Activated naive CD4-positive, alpha-beta T cell treated with anti-CD3 and anti-CD28 coated beads, Interleukin-2, amount 50 U/mL, for 24 hours (primary cell): ENCODE measurements around the gene ENPP3.
"Not testable (repeated sequence)": the region's sequence is repeated elsewhere in the genome, so short reads cannot be mapped to it uniquely, and the experiment has no call there.

Source experiments
- H3K27ac Mint-ChIP-seq: one replicate; pipeline ENCODE4 v1.8.0; 2021; ENCODE audit warnings: mild to moderate bottlenecking, mixed read lengths
- H3K27me3 Mint-ChIP-seq: one replicate; pipeline ENCODE4 v1.8.0; 2021; ENCODE audit warnings: mixed read lengths
- H3K36me3 Mint-ChIP-seq: one replicate; pipeline ENCODE4 v1.8.0; 2021; ENCODE audit warnings: mixed read lengths
- H3K4me1 Mint-ChIP-seq: one replicate; pipeline ENCODE4 v1.8.0; 2021; ENCODE audit warnings: mixed read lengths
- H3K4me3 Mint-ChIP-seq: one replicate; pipeline ENCODE4 v1.8.0; 2021; ENCODE audit warnings: mild to moderate bottlenecking, mixed read lengths
- H3K9me3 Mint-ChIP-seq: one replicate; pipeline ENCODE4 v1.8.0; 2021; ENCODE audit warnings: mixed read lengths

ENPP3 gene

DNA sequence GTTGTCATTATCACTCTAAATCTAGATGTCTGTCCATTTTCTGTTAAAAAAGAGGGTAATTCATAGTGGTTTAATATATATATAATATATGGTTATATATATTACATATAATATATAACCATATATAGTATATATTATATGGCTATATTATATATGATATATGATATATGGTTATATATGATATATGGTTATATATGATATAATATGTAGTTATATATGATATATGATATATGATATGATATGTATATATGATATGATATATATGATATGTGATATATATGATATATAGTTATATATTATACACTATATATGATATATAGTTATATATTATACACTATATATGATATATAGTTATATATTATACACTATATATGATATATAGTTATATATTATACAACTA is 55.5 kb downstream of the ENPP3 start:
- Mint-ChIP-seq H3K36me3 (no peaks in the 10 kb centered on the region), H3K4me1 (no peaks in the 10 kb centered on the region), H3K9me3 (no peaks in the 10 kb centered on the region), H3K4me3 (no peak overlapping the region), H3K27me3 (no peaks in the 10 kb centered on the region), H3K27ac (no peak overlapping the region)

DNA sequence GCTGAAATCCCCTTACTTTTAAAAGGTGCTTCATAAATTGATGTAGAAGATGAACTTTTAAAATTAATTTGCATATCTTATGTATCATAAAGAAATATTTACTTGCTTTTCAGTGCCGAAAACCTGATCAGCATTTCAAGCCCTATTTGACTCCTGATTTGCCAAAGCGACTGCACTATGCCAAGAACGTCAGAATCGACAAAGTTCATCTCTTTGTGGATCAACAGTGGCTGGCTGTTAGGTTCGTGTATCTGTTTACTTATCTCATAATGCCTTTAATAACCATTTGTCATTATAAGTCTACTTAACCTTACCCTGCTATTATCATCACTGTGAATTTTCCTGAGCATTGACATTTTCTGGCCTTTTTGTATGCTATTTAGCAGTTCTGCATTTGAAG is 56.3 kb downstream of the ENPP3 start:
- Mint-ChIP-seq H3K4me3 (no peak overlapping the region), H3K4me1 (no peaks in the 10 kb centered on the region), H3K9me3 (no peaks in the 10 kb centered on the region), H3K27ac (no peak overlapping the region), H3K27me3 (no peaks in the 10 kb centered on the region), H3K36me3 (no peaks in the 10 kb centered on the region)

- Mint-ChIP-seq H3K36me3 (no peaks in the 10 kb centered on the region), H3K27me3 (no peaks in the 10 kb centered on the region), H3K4me3 (no peak overlapping the region), H3K4me1 (no peaks in the 10 kb centered on the region), H3K9me3 (no peaks in the 10 kb centered on the region), H3K27ac (no peak overlapping the region)
These were observed 57.8 kb downstream of the ENPP3 start for GRCh38 chr6:131694832-131695426.

GRCh38 chr6:131696956-131697355 is 59.9 kb downstream of the ENPP3 start:
- no peak overlapping the region for H3K27ac Mint-ChIP-seq
- H3K27me3 Mint-ChIP-seq: no peaks in the 10 kb centered on the region
- H3K36me3 Mint-ChIP-seq: no peaks in the 10 kb centered on the region
- no peaks in the 10 kb centered on the region for H3K9me3 Mint-ChIP-seq
- H3K4me1 Mint-ChIP-seq: no peaks in the 10 kb centered on the region
- no peak overlapping the region for H3K4me3 Mint-ChIP-seq

DNA sequence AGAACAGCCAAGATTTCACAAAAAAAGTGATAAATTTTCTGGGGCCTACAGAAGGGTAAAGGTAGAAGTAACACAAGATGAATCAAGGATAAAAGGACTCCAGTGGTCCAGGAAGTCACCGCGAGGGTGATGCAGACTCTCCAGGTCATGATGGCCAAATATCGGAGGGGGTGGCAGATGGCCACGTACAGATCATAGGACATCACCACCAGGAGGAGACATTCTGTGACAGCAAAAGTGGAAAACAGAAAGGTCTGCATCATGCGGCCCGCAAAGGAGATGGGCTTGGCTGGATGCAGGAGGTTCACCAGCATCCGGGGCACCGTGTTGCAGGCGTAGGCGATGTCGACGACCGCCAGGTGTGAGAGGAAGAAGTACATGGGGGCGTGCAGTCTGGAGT is 63.7 kb downstream of the ENPP3 start:
- not testable (repeated sequence) for H3K27me3 Mint-ChIP-seq, H3K4me1 Mint-ChIP-seq, H3K27ac Mint-ChIP-seq, H3K4me3 Mint-ChIP-seq, H3K36me3 Mint-ChIP-seq, H3K9me3 Mint-ChIP-seq

DNA sequence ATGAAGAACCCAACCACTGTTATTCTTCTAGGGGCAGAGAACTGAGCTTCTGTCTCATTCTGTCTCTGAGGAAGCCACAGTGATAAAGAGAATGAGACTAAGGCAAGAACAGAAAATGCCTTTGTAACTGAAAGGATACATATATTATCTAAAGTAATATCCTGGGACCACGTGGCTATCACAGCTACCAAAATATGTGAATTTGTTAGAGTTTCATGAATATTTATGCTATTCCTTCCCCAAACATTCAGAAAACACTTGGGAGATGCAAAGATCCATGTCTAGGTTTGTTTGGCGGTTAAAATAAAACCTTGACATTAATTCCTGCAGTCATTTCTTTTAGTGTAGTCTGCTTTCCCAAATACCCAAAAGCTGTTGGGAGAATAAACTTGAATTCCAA is 66.8 kb downstream of the ENPP3 start:
- not testable (repeated sequence) for H3K27ac Mint-ChIP-seq, H3K4me1 Mint-ChIP-seq

DNA sequence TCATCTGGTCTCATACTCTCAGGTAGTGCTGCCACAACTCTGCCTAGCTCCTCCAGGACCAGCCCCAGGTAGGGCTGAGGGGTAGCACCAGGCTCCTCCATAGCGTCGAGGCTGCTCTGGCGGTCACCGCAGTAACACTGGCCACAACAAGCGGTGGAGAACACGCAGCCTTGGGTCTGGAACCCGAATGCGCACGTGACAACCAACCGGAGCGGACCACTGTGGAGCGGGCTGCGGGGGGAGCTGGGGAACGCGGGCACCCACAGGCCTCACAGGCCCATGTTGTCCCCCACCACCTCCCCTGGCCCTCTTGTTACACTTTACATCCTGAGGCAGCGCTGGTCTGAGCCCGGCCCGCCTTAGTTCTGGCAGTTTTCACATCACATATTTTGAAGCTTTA is 73.8 kb downstream of the ENPP3 start, which contains the start of gene CTAGE9:
Gene CTAGE9, minus strand, starts transcription at position 101 of the 400 bp plus-strand sequence. Its CDS starts 0 bp downstream, at position 101.
- H3K4me1 Mint-ChIP-seq, H3K27me3 Mint-ChIP-seq, H3K36me3 Mint-ChIP-seq, H3K9me3 Mint-ChIP-seq, H3K4me3 Mint-ChIP-seq, H3K27ac Mint-ChIP-seq: not testable (repeated sequence)

More for the DNA sequence above, 66.8 kb downstream of the ENPP3 start:
- H3K27me3 Mint-ChIP-seq, H3K9me3 Mint-ChIP-seq, H3K36me3 Mint-ChIP-seq, H3K4me3 Mint-ChIP-seq: not testable (repeated sequence)

- H3K4me1 Mint-ChIP-seq, H3K27ac Mint-ChIP-seq, H3K4me3 Mint-ChIP-seq, H3K9me3 Mint-ChIP-seq, H3K36me3 Mint-ChIP-seq, H3K27me3 Mint-ChIP-seq: not testable (repeated sequence)
These were observed 78.5 kb downstream of the ENPP3 start for GRCh38 chr6:131715567-131715966.

GRCh38 chr6:131717836-131718542 is 80.9 kb downstream of the ENPP3 start:
- no peak overlapping the region for H3K4me3 Mint-ChIP-seq

DNA sequence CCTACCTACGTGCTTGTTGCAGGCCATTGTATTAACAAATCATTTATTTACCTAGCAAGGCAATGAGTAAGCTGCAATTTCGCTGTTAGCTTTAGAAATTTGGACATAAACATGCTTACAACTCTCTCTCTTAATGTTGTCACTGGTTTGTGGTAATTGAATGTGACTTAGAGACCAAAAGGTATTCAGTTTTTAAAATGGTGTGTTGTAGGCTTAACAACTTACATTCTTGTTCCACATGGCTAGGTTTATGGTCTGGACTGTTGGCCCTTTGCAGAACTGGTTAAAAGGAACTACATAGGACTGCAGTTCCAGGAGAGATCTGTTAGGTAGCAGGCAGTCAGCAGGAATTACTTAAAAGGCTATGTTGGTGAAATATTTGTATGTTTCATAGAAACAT is 84.1 kb downstream of the ENPP3 start:
- Mint-ChIP-seq H3K4me1 (no peaks in the 10 kb centered on the region), H3K36me3 (peaks cover 1% of the 10 kb centered on the region), H3K9me3 (no peaks in the 10 kb centered on the region), H3K27ac (no peak overlapping the region), H3K4me3 (no peak overlapping the region), H3K27me3 (no peaks in the 10 kb centered on the region)

More at GRCh38 chr6:131717836-131718542, 80.9 kb downstream of the ENPP3 start:
- Mint-ChIP-seq H3K9me3 (no peaks in the 10 kb centered on the region), H3K27ac (no peak overlapping the region), H3K36me3 (no peaks in the 10 kb centered on the region), H3K4me1 (no peaks in the 10 kb centered on the region), H3K27me3 (no peaks in the 10 kb centered on the region)

DNA sequence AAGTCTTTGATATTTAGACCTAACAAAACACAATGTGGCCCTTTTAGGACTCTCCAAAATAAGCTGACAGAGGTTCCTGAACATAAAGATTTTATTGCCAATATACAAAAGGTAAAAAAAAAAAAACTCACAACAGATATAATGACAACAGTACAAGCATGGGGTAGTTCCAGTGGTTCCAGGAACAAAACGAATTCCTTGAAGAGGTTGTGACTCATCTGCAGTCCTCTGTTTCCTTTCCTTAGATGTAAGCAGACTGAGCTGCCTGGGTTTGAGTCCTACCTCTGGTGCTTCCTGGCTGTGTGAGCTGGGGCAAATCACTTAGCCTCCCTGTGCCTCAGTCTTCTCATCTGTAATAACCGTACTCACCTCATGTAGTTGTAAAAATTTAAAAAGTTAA is 87.0 kb downstream of the ENPP3 start:
- Mint-ChIP-seq H3K4me1 (no peaks in the 10 kb centered on the region), H3K27ac (no peak overlapping the region)

GRCh38 chr6:131727467-131727866 is 90.4 kb downstream of the ENPP3 start:
- no peaks in the 10 kb centered on the region for H3K9me3 Mint-ChIP-seq
- no peaks in the 10 kb centered on the region for H3K27me3 Mint-ChIP-seq
- H3K27ac Mint-ChIP-seq: no peak overlapping the region
- H3K4me3 Mint-ChIP-seq: no peak overlapping the region
- H3K4me1 Mint-ChIP-seq: no peaks in the 10 kb centered on the region
- H3K36me3 Mint-ChIP-seq: peaks cover 8% of the 10 kb centered on the region

More for the DNA sequence above, 87.0 kb downstream of the ENPP3 start:
- Mint-ChIP-seq H3K4me3 (no peak overlapping the region), H3K27me3 (no peaks in the 10 kb centered on the region), H3K9me3 (no peaks in the 10 kb centered on the region), H3K36me3 (peaks cover 6% of the 10 kb centered on the region)

GRCh38 chr6:131727868-131728267 is 90.8 kb downstream of the ENPP3 start:
- no peaks in the 10 kb centered on the region for H3K27me3 Mint-ChIP-seq
- H3K27ac Mint-ChIP-seq: no peak overlapping the region
- no peaks in the 10 kb centered on the region for H3K4me1 Mint-ChIP-seq
- H3K36me3 Mint-ChIP-seq: peaks cover 8% of the 10 kb centered on the region
- no peaks in the 10 kb centered on the region for H3K9me3 Mint-ChIP-seq
- no peak overlapping the region for H3K4me3 Mint-ChIP-seq

DNA sequence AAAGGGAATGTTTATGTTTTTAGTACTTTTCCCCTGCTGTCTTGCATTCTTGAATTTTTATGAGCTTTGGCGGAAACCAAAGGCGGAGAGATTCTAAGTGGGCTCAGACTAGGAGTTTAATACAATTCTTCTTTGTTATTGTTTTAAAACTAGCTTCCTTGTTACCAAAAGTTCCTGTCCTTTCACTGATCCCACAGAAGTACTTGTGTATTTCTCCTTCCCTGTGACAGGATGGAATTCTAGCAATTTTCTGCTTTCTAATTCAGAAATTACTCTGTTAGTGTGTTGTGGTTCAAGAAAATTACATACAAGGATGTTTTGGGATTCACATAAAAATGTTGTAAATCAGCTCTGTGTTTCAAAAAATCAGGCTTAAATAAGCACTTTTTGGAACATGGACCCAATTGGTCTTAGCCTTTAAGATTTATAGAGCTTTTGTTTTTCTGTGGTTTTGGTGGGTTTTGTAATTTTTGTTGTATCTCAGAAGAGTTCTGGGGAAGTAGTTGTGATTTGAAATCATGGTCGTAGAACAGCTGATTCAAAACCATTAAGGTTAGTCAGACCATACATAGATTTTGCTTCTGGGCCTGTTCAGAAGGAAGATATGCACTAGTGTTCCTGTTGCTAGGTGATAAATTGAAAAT is 91.3 kb downstream of the ENPP3 start:
- Mint-ChIP-seq H3K9me3 (no peaks in the 10 kb centered on the region), H3K4me3 (no peak overlapping the region), H3K4me1 (no peaks in the 10 kb centered on the region), H3K27ac (no peak overlapping the region), H3K36me3 (peaks cover 8% of the 10 kb centered on the region), H3K27me3 (no peaks in the 10 kb centered on the region)

DNA sequence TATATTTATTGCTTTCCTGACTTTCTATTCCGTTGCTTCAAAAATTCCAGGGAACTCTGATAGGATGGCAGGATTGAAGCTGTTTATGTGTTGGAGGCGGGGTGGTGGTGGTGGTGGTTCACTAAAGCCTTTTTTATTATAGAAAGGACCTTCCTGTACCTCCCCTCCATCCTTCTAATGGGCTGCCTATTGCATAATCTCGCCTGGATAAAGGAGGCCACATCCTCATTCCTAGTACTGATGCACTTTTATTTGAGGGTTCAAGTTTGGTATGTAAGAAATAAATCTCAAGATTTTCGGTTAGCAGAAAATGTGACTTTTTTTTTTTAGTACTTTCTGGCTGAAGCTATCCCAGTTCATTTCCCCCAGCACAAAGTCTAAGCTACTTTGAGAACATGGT is 92.4 kb downstream of the ENPP3 start:
- Mint-ChIP-seq H3K36me3 (peaks cover 8% of the 10 kb centered on the region), H3K4me3 (no peak overlapping the region), H3K27ac (no peak overlapping the region), H3K4me1 (no peaks in the 10 kb centered on the region), H3K27me3 (no peaks in the 10 kb centered on the region), H3K9me3 (no peaks in the 10 kb centered on the region)

DNA sequence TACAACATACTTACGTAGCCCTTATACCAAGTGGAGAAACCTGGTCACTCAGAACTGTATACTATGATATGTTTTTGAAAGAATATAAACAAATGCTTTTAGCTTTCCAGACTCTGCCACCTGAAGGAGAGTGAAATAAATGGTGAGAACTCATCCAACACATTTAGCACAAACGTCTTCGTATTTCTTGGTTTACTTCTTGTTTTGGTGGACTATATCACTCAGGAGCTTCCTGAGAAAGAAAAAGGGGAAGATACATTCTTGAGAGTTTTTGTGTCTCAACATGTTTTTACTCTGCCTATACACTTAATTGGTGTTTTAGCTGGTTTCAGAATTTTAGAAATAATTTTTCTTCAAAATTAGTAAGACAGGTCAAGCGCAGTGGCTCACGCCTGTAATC is 93.2 kb downstream of the ENPP3 start:
- no peaks in the 10 kb centered on the region for H3K4me1 Mint-ChIP-seq
- H3K36me3 Mint-ChIP-seq: peaks cover 8% of the 10 kb centered on the region
- no peak overlapping the region for H3K27ac Mint-ChIP-seq
- H3K4me3 Mint-ChIP-seq: no peak overlapping the region
- no peaks in the 10 kb centered on the region for H3K27me3 Mint-ChIP-seq
- H3K9me3 Mint-ChIP-seq: no peaks in the 10 kb centered on the region
